ENCODE data around the gene ROR1. TPM values are rescaled to one million over a fixed set of nuclear protein-coding genes. Genes with fewer than 3 reads are reported as not detected.

The ROR1 gene
- total and polyA plus RNA-seq, 2 of the 4 experiments (the other 2 are of a cell fraction), result 4.4 to 10.0 TPM

DNA sequence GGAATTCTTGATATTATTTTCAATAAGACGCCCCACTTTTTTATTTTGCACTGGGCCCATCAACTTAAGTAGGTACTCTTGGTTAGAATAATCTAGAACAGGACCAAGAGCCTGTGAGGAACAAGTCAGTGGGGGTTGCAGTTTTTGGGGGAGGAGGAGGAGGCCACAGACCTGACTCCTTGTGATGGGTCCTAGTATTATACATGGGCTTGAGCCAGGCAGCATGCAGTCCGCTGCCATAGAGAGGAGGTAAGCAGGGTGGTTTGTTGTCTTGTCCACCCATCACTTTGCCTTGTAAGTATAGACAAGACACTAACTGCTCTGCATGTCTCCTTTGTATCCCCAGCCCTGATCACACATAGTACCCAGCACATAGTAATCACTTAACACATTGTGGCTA lies 24.5 kb downstream of the ROR1 start:
- peaks cover 11% of the 10 kb centered on the region for H3K4me1 ChIP-seq (ENCODE audit: control insufficient read depth, insufficient read depth, low read length)
- no peak overlapping the region for H3K23ac ChIP-seq (ENCODE audit: low read depth, low read length)
- H2BK20ac ChIP-seq (ENCODE audit: low read depth, low read length), result no peak overlapping the region
- no peak for ATAC-seq (ENCODE audit: low read depth)
- H4K91ac ChIP-seq (ENCODE audit: insufficient read depth, low read depth, low read length), result no peak overlapping the region
- no peak overlapping the region for H3K27ac ChIP-seq (ENCODE audit: insufficient read depth, low read length)
- POLR2A ChIA-PET (ENCODE audit: unreplicated experiment), result no interaction called here
- H3K79me1 ChIP-seq (ENCODE audit: low read depth in 1 of 2, low read length in 2 of 2), result peaks cover 0 to 4% of the 10 kb centered on the region in 2 experiments; a peak in 2 of 4 replicates
- no peak overlapping the region for H3K56ac ChIP-seq (ENCODE audit: extremely low read depth, insufficient read depth, low read length)
- H2AK5ac ChIP-seq (ENCODE audit: low read depth, low read length), result no peak overlapping the region
- no peak for DNase-seq
- H3K4me2 ChIP-seq (ENCODE audit: low read depth, low read length), result no peak overlapping the region
- dilution Hi-C loops (cut with HindIII; ENCODE audit: low sequenced_read_pairs, unreplicated experiment), result no loop called here
- no peak overlapping the region for H3K18ac ChIP-seq (ENCODE audit: low read depth, low read length)
- H3K9ac ChIP-seq (ENCODE audit: low read depth, low read length), result no peak overlapping the region
- TF ChIP-seq RCOR1 (IDR thresholded peaks at IDR 0.05; ENCODE audit: insufficient replicate concordance, low read length), result no peak
- no peak for TF ChIP-seq MAZ (IDR thresholded peaks at IDR 0.05; ENCODE audit: borderline replicate concordance, low read depth, low read length)
- no peak for TF ChIP-seq MXI1 (IDR thresholded peaks at IDR 0.05; ENCODE audit: borderline replicate concordance, low read depth, low read length)
- TF ChIP-seq CEBPB (IDR thresholded peaks at IDR 0.05; ENCODE audit: low read depth, low read length), result no peak
- TF ChIP-seq NFE2L2 (IDR thresholded peaks at IDR 0.05; ENCODE audit: low read depth, low read length), result no peak
- no peak for TF ChIP-seq POLR2A (IDR thresholded peaks at IDR 0.05; ENCODE audit: low read depth, low read length)
- H3K4me3 ChIP-seq (ENCODE audit: insufficient read depth, low read depth, low read length), result no peak overlapping the region
- WGBS, 2 experiments (ENCODE audit: extremely low coverage in 2 of 2, insufficient read length in 1 of 2), result no CpG with 5 or more reads among the region's 2 CpGs
- H2BK120ac ChIP-seq (ENCODE audit: low read depth, low read length), result no peak overlapping the region
- intact Hi-C loops (cut with micrococcal nuclease), result no loop called here
- H4K20me1 ChIP-seq (ENCODE audit: insufficient read depth, low read length), result peaks cover 3% of the 10 kb centered on the region
- H2BK5ac ChIP-seq (ENCODE audit: low read depth, low read length, poor library complexity, severe bottlenecking), result no peak overlapping the region
- BruUV-seq (replicated peaks), result no TSS peak
- in situ Hi-C loops (cut with MboI; ENCODE audit: low sequenced_read_pairs), result no loop called here
- no peak overlapping the region for H3K14ac ChIP-seq (replicated peaks; ENCODE audit: low read depth, low read length)
- no peaks in the 10 kb centered on the region for H3K27me3 ChIP-seq (ENCODE audit: control insufficient read depth, insufficient read depth, low read length)
- no peaks in the 10 kb centered on the region for H3K36me3 ChIP-seq (ENCODE audit: control insufficient read depth, insufficient read depth, low read length)
- H2AK9ac ChIP-seq (replicated peaks; ENCODE audit: low read depth, low read length, poor library complexity), result no peak overlapping the region
- no peaks in the 10 kb centered on the region for H3K9me3 ChIP-seq (ENCODE audit: control insufficient read depth, insufficient read depth, low read length)
- H2BK15ac ChIP-seq (ENCODE audit: low read depth, low read length), result no peak overlapping the region
- H2AFZ ChIP-seq (replicated peaks; ENCODE audit: low read length, poor library complexity), result no peak overlapping the region
- H4K8ac ChIP-seq (ENCODE audit: low read depth in 2 of 2, low read length in 2 of 2), result no peak overlapping the region
- H3K4ac ChIP-seq (ENCODE audit: low read depth, low read length), result no peak overlapping the region
- peaks cover 6% of the 10 kb centered on the region; the same call in 1 of the 2 replicates for H3K9me1 ChIP-seq (ENCODE audit: insufficient read depth, low read length)
- H4K5ac ChIP-seq (ENCODE audit: low read depth, low read length), result no peak overlapping the region
- CTCF ChIA-PET, result no interaction called here
